ENCODE data around the gene CD58.

The CD58 gene

DNA sequence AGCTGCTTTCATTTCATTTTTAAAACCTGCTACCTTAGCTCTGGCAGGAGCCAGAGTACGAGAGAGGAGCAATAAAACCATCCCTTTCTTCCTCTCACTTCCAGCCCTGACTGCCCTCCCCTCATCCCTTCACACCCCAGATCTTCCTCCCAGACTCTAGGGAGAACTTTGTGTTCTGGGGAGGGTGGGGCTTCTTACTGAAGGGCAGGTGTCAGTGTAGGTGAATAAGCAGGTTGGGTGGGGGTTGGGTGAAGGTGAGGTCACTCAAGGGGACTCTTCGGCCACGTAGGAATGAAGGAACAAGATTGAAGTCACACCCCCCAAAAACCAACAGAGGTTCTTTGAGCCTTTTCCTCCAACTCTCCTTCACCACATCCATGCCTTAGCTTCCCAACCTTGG is 88.9 kb downstream of the CD58 start:
- no peak for ATAC-seq
- TF ChIP-seq POU6F1 (CRISPR knock-in tag; IDR thresholded peaks at IDR 0.05; ENCODE audit: borderline replicate concordance, low read depth) (no peak), CSRNP3 (CRISPR knock-in tag; IDR thresholded peaks at IDR 0.05) (no peak), BACH2 (CRISPR knock-in tag; IDR thresholded peaks at IDR 0.05; ENCODE audit: borderline replicate concordance) (no peak), ARNTL (CRISPR knock-in tag; IDR thresholded peaks at IDR 0.05; ENCODE audit: borderline replicate concordance, low read depth) (no peak), PPARA (CRISPR knock-in tag; IDR thresholded peaks at IDR 0.05; ENCODE audit: borderline replicate concordance) (no peak), ZFP30 (CRISPR knock-in tag; IDR thresholded peaks at IDR 0.05) (no peak), TOX (CRISPR knock-in tag; IDR thresholded peaks at IDR 0.05; ENCODE audit: borderline replicate concordance) (no peak), ZFP3 (CRISPR knock-in tag; IDR thresholded peaks at IDR 0.05) (no peak), ESRRG (CRISPR knock-in tag; IDR thresholded peaks at IDR 0.05) (no peak), ZNF70 (CRISPR knock-in tag; IDR thresholded peaks at IDR 0.05) (no peak), CSDC2 (CRISPR knock-in tag; IDR thresholded peaks at IDR 0.05) (no peak), OSR1 (CRISPR knock-in tag; IDR thresholded peaks at IDR 0.05) (no peak), ZC3H10 (CRISPR knock-in tag; IDR thresholded peaks at IDR 0.05) (no peak), ZNF565 (CRISPR knock-in tag; conservative IDR thresholded peaks at IDR 0.05; ENCODE audit: low read depth) (no peak), TCF4 (CRISPR knock-in tag; IDR thresholded peaks at IDR 0.05; ENCODE audit: borderline replicate concordance) (no peak), ZNF8 (CRISPR knock-in tag; IDR thresholded peaks at IDR 0.05) (no peak)
- TF ChIP-seq, protein P1, sequence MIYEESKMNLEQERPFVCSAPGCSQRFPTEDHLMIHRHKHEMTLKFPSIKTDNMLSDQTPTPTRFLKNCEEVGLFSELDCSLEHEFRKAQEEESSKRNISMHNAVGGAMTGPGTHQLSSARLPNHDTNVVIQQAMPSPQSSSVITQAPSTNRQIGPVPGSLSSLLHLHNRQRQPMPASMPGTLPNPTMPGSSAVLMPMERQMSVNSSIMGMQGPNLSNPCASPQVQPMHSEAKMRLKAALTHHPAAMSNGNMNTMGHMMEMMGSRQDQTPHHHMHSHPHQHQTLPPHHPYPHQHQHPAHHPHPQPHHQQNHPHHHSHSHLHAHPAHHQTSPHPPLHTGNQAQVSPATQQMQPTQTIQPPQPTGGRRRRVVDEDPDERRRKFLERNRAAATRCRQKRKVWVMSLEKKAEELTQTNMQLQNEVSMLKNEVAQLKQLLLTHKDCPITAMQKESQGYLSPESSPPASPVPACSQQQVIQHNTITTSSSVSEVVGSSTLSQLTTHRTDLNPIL (CRISPR knock-in tag; IDR thresholded peaks at IDR 0.05; ENCODE audit: low read depth), result no peak
- TF ChIP-seq, protein P2, sequence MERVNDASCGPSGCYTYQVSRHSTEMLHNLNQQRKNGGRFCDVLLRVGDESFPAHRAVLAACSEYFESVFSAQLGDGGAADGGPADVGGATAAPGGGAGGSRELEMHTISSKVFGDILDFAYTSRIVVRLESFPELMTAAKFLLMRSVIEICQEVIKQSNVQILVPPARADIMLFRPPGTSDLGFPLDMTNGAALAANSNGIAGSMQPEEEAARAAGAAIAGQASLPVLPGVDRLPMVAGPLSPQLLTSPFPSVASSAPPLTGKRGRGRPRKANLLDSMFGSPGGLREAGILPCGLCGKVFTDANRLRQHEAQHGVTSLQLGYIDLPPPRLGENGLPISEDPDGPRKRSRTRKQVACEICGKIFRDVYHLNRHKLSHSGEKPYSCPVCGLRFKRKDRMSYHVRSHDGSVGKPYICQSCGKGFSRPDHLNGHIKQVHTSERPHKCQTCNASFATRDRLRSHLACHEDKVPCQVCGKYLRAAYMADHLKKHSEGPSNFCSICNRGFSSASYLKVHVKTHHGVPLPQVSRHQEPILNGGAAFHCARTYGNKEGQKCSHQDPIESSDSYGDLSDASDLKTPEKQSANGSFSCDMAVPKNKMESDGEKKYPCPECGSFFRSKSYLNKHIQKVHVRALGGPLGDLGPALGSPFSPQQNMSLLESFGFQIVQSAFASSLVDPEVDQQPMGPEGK (CRISPR knock-in tag; IDR thresholded peaks at IDR 0.05; ENCODE audit: borderline replicate concordance), result no peak
- TF ChIP-seq, protein P3, sequence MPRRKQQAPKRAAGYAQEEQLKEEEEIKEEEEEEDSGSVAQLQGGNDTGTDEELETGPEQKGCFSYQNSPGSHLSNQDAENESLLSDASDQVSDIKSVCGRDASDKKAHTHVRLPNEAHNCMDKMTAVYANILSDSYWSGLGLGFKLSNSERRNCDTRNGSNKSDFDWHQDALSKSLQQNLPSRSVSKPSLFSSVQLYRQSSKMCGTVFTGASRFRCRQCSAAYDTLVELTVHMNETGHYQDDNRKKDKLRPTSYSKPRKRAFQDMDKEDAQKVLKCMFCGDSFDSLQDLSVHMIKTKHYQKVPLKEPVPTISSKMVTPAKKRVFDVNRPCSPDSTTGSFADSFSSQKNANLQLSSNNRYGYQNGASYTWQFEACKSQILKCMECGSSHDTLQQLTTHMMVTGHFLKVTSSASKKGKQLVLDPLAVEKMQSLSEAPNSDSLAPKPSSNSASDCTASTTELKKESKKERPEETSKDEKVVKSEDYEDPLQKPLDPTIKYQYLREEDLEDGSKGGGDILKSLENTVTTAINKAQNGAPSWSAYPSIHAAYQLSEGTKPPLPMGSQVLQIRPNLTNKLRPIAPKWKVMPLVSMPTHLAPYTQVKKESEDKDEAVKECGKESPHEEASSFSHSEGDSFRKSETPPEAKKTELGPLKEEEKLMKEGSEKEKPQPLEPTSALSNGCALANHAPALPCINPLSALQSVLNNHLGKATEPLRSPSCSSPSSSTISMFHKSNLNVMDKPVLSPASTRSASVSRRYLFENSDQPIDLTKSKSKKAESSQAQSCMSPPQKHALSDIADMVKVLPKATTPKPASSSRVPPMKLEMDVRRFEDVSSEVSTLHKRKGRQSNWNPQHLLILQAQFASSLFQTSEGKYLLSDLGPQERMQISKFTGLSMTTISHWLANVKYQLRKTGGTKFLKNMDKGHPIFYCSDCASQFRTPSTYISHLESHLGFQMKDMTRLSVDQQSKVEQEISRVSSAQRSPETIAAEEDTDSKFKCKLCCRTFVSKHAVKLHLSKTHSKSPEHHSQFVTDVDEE (CRISPR knock-in tag; IDR thresholded peaks at IDR 0.05), result no peak

- no peak for ATAC-seq
- TF ChIP-seq OSR1 (CRISPR knock-in tag; IDR thresholded peaks at IDR 0.05) (no peak), ZNF8 (CRISPR knock-in tag; IDR thresholded peaks at IDR 0.05) (no peak), PPARA (CRISPR knock-in tag; IDR thresholded peaks at IDR 0.05; ENCODE audit: borderline replicate concordance) (no peak), TOX (CRISPR knock-in tag; IDR thresholded peaks at IDR 0.05; ENCODE audit: borderline replicate concordance) (no peak), BACH2 (CRISPR knock-in tag; IDR thresholded peaks at IDR 0.05; ENCODE audit: borderline replicate concordance) (no peak), ZNF70 (CRISPR knock-in tag; IDR thresholded peaks at IDR 0.05) (no peak), ARNTL (CRISPR knock-in tag; IDR thresholded peaks at IDR 0.05; ENCODE audit: borderline replicate concordance, low read depth) (no peak), RARB (CRISPR knock-in tag; IDR thresholded peaks at IDR 0.05) (no peak), CSDC2 (CRISPR knock-in tag; IDR thresholded peaks at IDR 0.05) (no peak), ESRRG (CRISPR knock-in tag; IDR thresholded peaks at IDR 0.05) (no peak), TCF4 (CRISPR knock-in tag; IDR thresholded peaks at IDR 0.05; ENCODE audit: borderline replicate concordance) (no peak), ZNF565 (CRISPR knock-in tag; conservative IDR thresholded peaks at IDR 0.05; ENCODE audit: low read depth) (no peak), ZFP30 (CRISPR knock-in tag; IDR thresholded peaks at IDR 0.05) (no peak)
- TF ChIP-seq, protein P3 (CRISPR knock-in tag; IDR thresholded peaks at IDR 0.05), result no peak
- TF ChIP-seq, protein P1 (CRISPR knock-in tag; IDR thresholded peaks at IDR 0.05; ENCODE audit: low read depth), result no peak
- TF ChIP-seq, protein P2 (CRISPR knock-in tag; IDR thresholded peaks at IDR 0.05; ENCODE audit: borderline replicate concordance), result no peak
Measured at GRCh38 chr1:116478621-116479020, 92.2 kb downstream of the CD58 start.
